DOHH2 (cell line): Measurements from ENCODE around the gene MEDAG.

Experiments
- CTCF ChIP-seq: fragments of 200-600 bp; sonication (generic); IDR thresholded peaks from one replicate; pipeline ENCODE4 v1.5.1; 2014; ENCODE audit warnings: antibody characterized with exemption, mild to moderate bottlenecking, low read depth, low read length; ENCODE audit not compliant: poor library complexity, severe bottlenecking
- EZH2phosphoT487 ChIP-seq: fragments of 200-600 bp; sonication (generic); IDR thresholded peaks from 2 replicates; pipeline ENCODE4 v1.6.1; 2017; ENCODE audit warnings: borderline replicate concordance, mild to moderate bottlenecking, antibody characterized with exemption, low read length, moderate library complexity, mixed read lengths

- no peak for TF ChIP-seq CTCF
- TF ChIP-seq EZH2phosphoT487: no peak
These were observed 37.1 kb upstream of the MEDAG start for GRCh38 chr13:30868799-30869470.
